DND-41 (cell line): ENCODE measurements around the gene OSBP2.

Experiments used
- EZH2 ChIP-seq: IDR thresholded peaks from 3 replicates; pipeline ENCODE4 v1.6.1; 2012; ENCODE audit warnings: borderline replicate concordance, low read depth, mild to moderate bottlenecking, moderate library complexity, low read length, inconsistent platforms; ENCODE audit not compliant: severe bottlenecking
- TF ChIP-seq, protein P1 (sequence below): IDR thresholded peaks from 2 replicates; pipeline ENCODE4 v1.5.1; 2012; ENCODE audit warnings: borderline replicate concordance, low read length, moderate library complexity, mild to moderate bottlenecking; ENCODE audit not compliant: poor library complexity, severe bottlenecking; ENCODE audit errors: extremely low read depth

GRCh38 chr22:30859714-30860095 lies 165.0 kb downstream of the OSBP2 start:
- TF ChIP-seq, protein P1, sequence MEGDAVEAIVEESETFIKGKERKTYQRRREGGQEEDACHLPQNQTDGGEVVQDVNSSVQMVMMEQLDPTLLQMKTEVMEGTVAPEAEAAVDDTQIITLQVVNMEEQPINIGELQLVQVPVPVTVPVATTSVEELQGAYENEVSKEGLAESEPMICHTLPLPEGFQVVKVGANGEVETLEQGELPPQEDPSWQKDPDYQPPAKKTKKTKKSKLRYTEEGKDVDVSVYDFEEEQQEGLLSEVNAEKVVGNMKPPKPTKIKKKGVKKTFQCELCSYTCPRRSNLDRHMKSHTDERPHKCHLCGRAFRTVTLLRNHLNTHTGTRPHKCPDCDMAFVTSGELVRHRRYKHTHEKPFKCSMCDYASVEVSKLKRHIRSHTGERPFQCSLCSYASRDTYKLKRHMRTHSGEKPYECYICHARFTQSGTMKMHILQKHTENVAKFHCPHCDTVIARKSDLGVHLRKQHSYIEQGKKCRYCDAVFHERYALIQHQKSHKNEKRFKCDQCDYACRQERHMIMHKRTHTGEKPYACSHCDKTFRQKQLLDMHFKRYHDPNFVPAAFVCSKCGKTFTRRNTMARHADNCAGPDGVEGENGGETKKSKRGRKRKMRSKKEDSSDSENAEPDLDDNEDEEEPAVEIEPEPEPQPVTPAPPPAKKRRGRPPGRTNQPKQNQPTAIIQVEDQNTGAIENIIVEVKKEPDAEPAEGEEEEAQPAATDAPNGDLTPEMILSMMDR, result no peak
- no peak for TF ChIP-seq EZH2
